GM23338 (cell line): Measurements from ENCODE around the gene SLIT1. TPM values are rescaled to one million over a fixed set of nuclear protein-coding genes. Genes with fewer than 3 reads are reported as not detected.

ENCODE experiments used
- ATAC-seq: fragments of 200-7000 bp; cut with Tn5 transposase; 3 replicates; pipeline ENCODE4 v1.9.1; 2020
- DNase-seq: peaks from one replicate; pipeline ENCODE4 v3.0.0-alpha.2; 2015; ENCODE audit warnings: low spot score
- H2AFZ ChIP-seq: fragments of 200-600 bp; sonication (generic); 2 replicates; pipeline ENCODE4 v1.8.0; 2016; ENCODE audit warnings: antibody characterized with exemption, mild to moderate bottlenecking, moderate library complexity
- H3F3A ChIP-seq: fragments of 200-600 bp; sonication (generic); replicated peaks from 2 replicates; pipeline ENCODE4 v1.8.0; 2017; ENCODE audit warnings: antibody characterized with exemption, mixed run types, low read depth
- H3K27ac ChIP-seq: fragments of 200-600 bp; sonication (generic); 2 replicates; pipeline ENCODE4 v1.6.1; 2016; ENCODE audit warnings: low read depth
- H3K27me3 ChIP-seq: fragments of 200-600 bp; sonication (generic); 2 replicates; pipeline ENCODE4 v1.8.0; 2016; ENCODE audit warnings: mild to moderate bottlenecking, mixed run types, moderate library complexity; ENCODE audit not compliant: insufficient read depth
- H3K36me3 ChIP-seq: fragments of 200-600 bp; sonication (generic); 2 replicates; pipeline ENCODE4 v1.8.0; 2016; ENCODE audit warnings: mild to moderate bottlenecking; ENCODE audit not compliant: insufficient read depth
- H3K4me1 ChIP-seq: fragments of 200-600 bp; sonication (generic); 2 replicates; pipeline ENCODE4 v1.8.0; 2016; ENCODE audit warnings: mild to moderate bottlenecking, moderate library complexity; ENCODE audit not compliant: insufficient read depth
- H3K4me2 ChIP-seq: fragments of 200-600 bp; sonication (generic); 2 replicates; pipeline ENCODE4 v1.7.1; 2017; ENCODE audit warnings: mixed run types
- H3K4me3 ChIP-seq: fragments of 200-600 bp; sonication (generic); 2 replicates; pipeline ENCODE4 v1.6.1; 2016; ENCODE audit warnings: mixed run types
- H3K79me2 ChIP-seq: fragments of 200-600 bp; sonication (generic); replicated peaks from 2 replicates; pipeline ENCODE4 v1.8.0; 2017; ENCODE audit warnings: mild to moderate bottlenecking; ENCODE audit not compliant: insufficient read depth
- H3K9me2 ChIP-seq: fragments of 200-600 bp; sonication (generic); 2 replicates; pipeline ENCODE4 v1.8.0; 2017; ENCODE audit not compliant: insufficient read depth
- H4K20me1 ChIP-seq: fragments of 200-600 bp; sonication (generic); replicated peaks from 2 replicates; pipeline ENCODE4 v1.8.0; 2017; ENCODE audit warnings: mild to moderate bottlenecking; ENCODE audit not compliant: insufficient read depth
- H3K27ac Mint-ChIP-seq: 2 replicates; pipeline ENCODE4 v1.8.0; 2020; ENCODE audit warnings: inconsistent platforms, mild to moderate bottlenecking, moderate library complexity, mixed read lengths
- H3K27me3 Mint-ChIP-seq: 3 replicates; pipeline ENCODE4 v1.8.0; 2022; ENCODE audit warnings: low read depth, mild to moderate bottlenecking, moderate library complexity, mixed read lengths, inconsistent platforms; ENCODE audit not compliant: insufficient read depth, poor library complexity
- H3K36me3 Mint-ChIP-seq: 3 replicates; pipeline ENCODE4 v1.8.0; 2021; ENCODE audit warnings: low read depth, mild to moderate bottlenecking, inconsistent platforms, moderate library complexity, mixed read lengths
- H3K4me1 Mint-ChIP-seq: 3 replicates; pipeline ENCODE4 v1.8.0; 2020; ENCODE audit warnings: mild to moderate bottlenecking, inconsistent platforms, mixed read lengths
- H3K4me3 Mint-ChIP-seq: 3 replicates; pipeline ENCODE4 v1.8.0; 2021; ENCODE audit warnings: moderate library complexity, mild to moderate bottlenecking, inconsistent platforms, mixed read lengths
- H3K9me3 Mint-ChIP-seq: 3 replicates; pipeline ENCODE4 v1.8.0; 2020; ENCODE audit warnings: moderate library complexity, mild to moderate bottlenecking, inconsistent platforms, mixed read lengths
- CREB1 ChIP-seq: fragments of 250-450 bp; sonication (Bioruptor Pico); IDR thresholded peaks from 2 replicates; pipeline ENCODE4 v1.5.0; 2020; ENCODE audit warnings: low read depth, mild to moderate bottlenecking, moderate library complexity
- CTCF ChIP-seq, 2 experiments: fragments of 200-600 bp in 1 of 2; sonication (generic) in 1 of 2; conservative IDR thresholded peaks; 2 replicates each; pipeline versions ENCODE4 v1.5.1 to v1.6.1; 2016 to 2017; ENCODE audit warnings: antibody characterized with exemption in 2 of 2, low read depth in 2 of 2, mild to moderate bottlenecking in 2 of 2, moderate library complexity in 1 of 2
- EZH2 ChIP-seq: fragments of 200-600 bp; sonication (generic); IDR thresholded peaks from one replicate; pipeline ENCODE4 v1.8.0; 2017; ENCODE audit warnings: antibody characterized with exemption, mild to moderate bottlenecking, low read depth; ENCODE audit not compliant: unreplicated experiment
- EZH2phosphoT487 ChIP-seq: fragments of 200-600 bp; sonication (generic); IDR thresholded peaks from one replicate; pipeline ENCODE4 v1.8.1; 2018; ENCODE audit warnings: antibody characterized with exemption; ENCODE audit not compliant: unreplicated experiment
- JUNB ChIP-seq: IDR thresholded peaks from one replicate; pipeline ENCODE4 v1.6.1; 2016; ENCODE audit warnings: antibody characterized with exemption; ENCODE audit not compliant: unreplicated experiment
- NANOG ChIP-seq: IDR thresholded peaks from 2 replicates; pipeline ENCODE4 v1.6.1; 2016; ENCODE audit warnings: antibody characterized with exemption, borderline replicate concordance
- POLR2AphosphoS5 ChIP-seq: IDR thresholded peaks from 2 replicates; pipeline ENCODE4 v1.6.1; 2016; ENCODE audit warnings: antibody characterized with exemption, low read depth
- REST ChIP-seq: IDR thresholded peaks from one replicate; pipeline ENCODE4 v1.6.1; 2018; ENCODE audit warnings: antibody characterized with exemption; ENCODE audit not compliant: unreplicated experiment
- STAT1 ChIP-seq: IDR thresholded peaks from one replicate; pipeline ENCODE4 v1.6.1; 2016; ENCODE audit warnings: antibody characterized with exemption; ENCODE audit not compliant: unreplicated experiment
- ZNF114 ChIP-seq: fragments of 250-450 bp; sonication (Bioruptor Pico); IDR thresholded peaks from 2 replicates; pipeline ENCODE4 v1.5.0; 2020; ENCODE audit warnings: mild to moderate bottlenecking, moderate library complexity
- ZNF331 ChIP-seq: fragments of 250-450 bp; sonication (Bioruptor Pico); IDR thresholded peaks from 2 replicates; pipeline ENCODE4 v1.5.0; 2020; ENCODE audit warnings: low read depth, mild to moderate bottlenecking, moderate library complexity
- polyA plus RNA-seq: library from polyadenylated mRNA; unstranded; fragments of >200 nt; fragmentation: Nextera tagmentation; extraction: Ambion mirVana; gene quantifications from 2 replicates; pipeline ENCODE4 v1.2.1, GENCODE V29; 2016
- total RNA-seq: library from RNA; depleted of rRNA; stranded (reverse); fragments of >200 nt; shearing (Covaris generic); gene quantifications from 2 replicates; pipeline ENCODE4 v1.2.3, GENCODE V29; 2014
- TF ChIP-seq, protein P1 (sequence below): fragments of 250-450 bp; sonication (Bioruptor Pico); IDR thresholded peaks from 2 replicates; pipeline ENCODE4 v1.5.0; 2020; ENCODE audit warnings: mild to moderate bottlenecking, moderate library complexity
- TF ChIP-seq, protein P2 (sequence below): IDR thresholded peaks from 2 replicates; pipeline ENCODE4 v1.6.1; 2016; ENCODE audit warnings: antibody characterized with exemption

SLIT1 gene
- total and polyA plus RNA-seq, 2 experiments from 2014 or later, result 0.76 to 1.7 TPM

DNA sequence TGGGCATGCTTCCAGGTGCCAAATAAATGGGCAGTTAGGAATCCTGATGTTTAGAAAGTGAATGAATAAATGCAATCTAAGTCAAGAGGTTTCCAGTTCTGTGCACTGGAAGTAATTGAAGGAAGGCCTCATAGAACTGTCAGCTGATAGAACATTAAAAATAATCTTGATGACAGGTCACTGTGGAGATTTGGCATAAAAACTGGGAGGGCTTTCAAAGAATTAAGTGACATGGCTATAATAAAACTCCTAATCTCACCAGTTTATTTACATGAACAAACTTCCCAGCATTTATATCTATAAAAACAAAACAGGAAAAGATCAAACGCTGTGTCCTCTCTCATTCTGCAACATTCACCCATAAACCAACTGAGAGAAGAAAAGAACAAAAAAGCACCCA lies 170.5 kb downstream of the SLIT1 start:
- H3K4me1 ChIP-seq, result no peaks in the 10 kb centered on the region
- H3K4me3 Mint-ChIP-seq, result no peak overlapping the region
- no peaks in the 10 kb centered on the region for H3K27me3 ChIP-seq
- DNase-seq (no peak), ATAC-seq (no peak)
- no peak for TF ChIP-seq JUNB
- TF ChIP-seq, protein P1, sequence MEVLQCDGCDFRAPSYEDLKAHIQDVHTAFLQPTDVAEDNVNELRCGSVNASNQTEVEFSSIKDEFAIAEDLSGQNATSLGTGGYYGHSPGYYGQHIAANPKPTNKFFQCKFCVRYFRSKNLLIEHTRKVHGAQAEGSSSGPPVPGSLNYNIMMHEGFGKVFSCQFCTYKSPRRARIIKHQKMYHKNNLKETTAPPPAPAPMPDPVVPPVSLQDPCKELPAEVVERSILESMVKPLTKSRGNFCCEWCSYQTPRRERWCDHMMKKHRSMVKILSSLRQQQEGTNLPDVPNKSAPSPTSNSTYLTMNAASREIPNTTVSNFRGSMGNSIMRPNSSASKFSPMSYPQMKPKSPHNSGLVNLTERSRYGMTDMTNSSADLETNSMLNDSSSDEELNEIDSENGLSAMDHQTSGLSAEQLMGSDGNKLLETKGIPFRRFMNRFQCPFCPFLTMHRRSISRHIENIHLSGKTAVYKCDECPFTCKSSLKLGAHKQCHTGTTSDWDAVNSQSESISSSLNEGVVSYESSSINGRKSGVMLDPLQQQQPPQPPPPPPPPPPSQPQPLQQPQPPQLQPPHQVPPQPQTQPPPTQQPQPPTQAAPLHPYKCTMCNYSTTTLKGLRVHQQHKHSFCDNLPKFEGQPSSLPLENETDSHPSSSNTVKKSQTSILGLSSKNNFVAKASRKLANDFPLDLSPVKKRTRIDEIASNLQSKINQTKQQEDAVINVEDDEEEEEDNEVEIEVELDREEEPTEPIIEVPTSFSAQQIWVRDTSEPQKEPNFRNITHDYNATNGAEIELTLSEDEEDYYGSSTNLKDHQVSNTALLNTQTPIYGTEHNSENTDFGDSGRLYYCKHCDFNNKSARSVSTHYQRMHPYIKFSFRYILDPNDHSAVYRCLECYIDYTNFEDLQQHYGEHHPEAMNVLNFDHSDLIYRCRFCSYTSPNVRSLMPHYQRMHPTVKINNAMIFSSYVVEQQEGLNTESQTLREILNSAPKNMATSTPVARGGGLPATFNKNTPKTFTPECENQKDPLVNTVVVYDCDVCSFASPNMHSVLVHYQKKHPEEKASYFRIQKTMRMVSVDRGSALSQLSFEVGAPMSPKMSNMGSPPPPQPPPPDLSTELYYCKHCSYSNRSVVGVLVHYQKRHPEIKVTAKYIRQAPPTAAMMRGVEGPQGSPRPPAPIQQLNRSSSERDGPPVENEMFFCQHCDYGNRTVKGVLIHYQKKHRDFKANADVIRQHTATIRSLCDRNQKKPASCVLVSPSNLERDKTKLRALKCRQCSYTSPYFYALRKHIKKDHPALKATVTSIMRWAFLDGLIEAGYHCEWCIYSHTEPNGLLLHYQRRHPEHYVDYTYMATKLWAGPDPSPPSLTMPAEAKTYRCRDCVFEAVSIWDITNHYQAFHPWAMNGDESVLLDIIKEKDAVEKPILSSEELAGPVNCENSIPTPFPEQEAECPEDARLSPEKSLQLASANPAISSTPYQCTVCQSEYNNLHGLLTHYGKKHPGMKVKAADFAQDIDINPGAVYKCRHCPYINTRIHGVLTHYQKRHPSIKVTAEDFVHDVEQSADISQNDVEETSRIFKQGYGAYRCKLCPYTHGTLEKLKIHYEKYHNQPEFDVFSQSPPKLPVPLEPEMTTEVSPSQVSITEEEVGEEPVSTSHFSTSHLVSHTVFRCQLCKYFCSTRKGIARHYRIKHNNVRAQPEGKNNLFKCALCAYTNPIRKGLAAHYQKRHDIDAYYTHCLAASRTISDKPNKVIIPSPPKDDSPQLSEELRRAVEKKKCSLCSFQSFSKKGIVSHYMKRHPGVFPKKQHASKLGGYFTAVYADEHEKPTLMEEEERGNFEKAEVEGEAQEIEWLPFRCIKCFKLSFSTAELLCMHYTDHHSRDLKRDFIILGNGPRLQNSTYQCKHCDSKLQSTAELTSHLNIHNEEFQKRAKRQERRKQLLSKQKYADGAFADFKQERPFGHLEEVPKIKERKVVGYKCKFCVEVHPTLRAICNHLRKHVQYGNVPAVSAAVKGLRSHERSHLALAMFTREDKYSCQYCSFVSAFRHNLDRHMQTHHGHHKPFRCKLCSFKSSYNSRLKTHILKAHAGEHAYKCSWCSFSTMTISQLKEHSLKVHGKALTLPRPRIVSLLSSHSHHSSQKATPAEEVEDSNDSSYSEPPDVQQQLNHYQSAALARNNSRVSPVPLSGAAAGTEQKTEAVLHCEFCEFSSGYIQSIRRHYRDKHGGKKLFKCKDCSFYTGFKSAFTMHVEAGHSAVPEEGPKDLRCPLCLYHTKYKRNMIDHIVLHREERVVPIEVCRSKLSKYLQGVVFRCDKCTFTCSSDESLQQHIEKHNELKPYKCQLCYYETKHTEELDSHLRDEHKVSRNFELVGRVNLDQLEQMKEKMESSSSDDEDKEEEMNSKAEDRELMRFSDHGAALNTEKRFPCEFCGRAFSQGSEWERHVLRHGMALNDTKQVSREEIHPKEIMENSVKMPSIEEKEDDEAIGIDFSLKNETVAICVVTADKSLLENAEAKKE, result no peak
- no peak for TF ChIP-seq ZNF331
- no peak for TF ChIP-seq NANOG
- TF ChIP-seq STAT1, result no peak
- no peak for TF ChIP-seq EZH2
- no peak for TF ChIP-seq EZH2phosphoT487
- TF ChIP-seq CREB1 (CRISPR knock-in tag), result no peak
- TF ChIP-seq REST, result no peak
- no peak for TF ChIP-seq ZNF114 (CRISPR knock-in tag)
- TF ChIP-seq, protein P2, sequence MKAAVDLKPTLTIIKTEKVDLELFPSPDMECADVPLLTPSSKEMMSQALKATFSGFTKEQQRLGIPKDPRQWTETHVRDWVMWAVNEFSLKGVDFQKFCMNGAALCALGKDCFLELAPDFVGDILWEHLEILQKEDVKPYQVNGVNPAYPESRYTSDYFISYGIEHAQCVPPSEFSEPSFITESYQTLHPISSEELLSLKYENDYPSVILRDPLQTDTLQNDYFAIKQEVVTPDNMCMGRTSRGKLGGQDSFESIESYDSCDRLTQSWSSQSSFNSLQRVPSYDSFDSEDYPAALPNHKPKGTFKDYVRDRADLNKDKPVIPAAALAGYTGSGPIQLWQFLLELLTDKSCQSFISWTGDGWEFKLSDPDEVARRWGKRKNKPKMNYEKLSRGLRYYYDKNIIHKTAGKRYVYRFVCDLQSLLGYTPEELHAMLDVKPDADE, result no peak
- TF ChIP-seq POLR2AphosphoS5, result no peak
- no peak for TF ChIP-seq CTCF (conservative IDR thresholded peaks at IDR 0.05; ENCODE audit: low read depth in 2 of 2)
- H3K79me2 ChIP-seq, result no peaks in the 10 kb centered on the region
- no peak overlapping the region for H2AFZ ChIP-seq
- no peak overlapping the region for H3K27ac ChIP-seq
- H3K27me3 Mint-ChIP-seq, result peaks cover 14% of the 10 kb centered on the region
- no peaks in the 10 kb centered on the region; the same call in 2 of the 3 replicates for H3K36me3 Mint-ChIP-seq
- no peaks in the 10 kb centered on the region for H3K9me2 ChIP-seq
- no peaks in the 10 kb centered on the region for H3K9me3 Mint-ChIP-seq
- H3K4me1 Mint-ChIP-seq, result peaks cover 3% of the 10 kb centered on the region
- H3K4me2 ChIP-seq, result no peak overlapping the region
- H3K36me3 ChIP-seq, result no peaks in the 10 kb centered on the region
- no peak overlapping the region for H3K4me3 ChIP-seq
- H4K20me1 ChIP-seq, result no peaks in the 10 kb centered on the region
- H3K27ac Mint-ChIP-seq, result no peak overlapping the region
- H3F3A ChIP-seq, result no peaks in the 10 kb centered on the region
